ENCODE measurements around the gene MMP12.

DNA sequence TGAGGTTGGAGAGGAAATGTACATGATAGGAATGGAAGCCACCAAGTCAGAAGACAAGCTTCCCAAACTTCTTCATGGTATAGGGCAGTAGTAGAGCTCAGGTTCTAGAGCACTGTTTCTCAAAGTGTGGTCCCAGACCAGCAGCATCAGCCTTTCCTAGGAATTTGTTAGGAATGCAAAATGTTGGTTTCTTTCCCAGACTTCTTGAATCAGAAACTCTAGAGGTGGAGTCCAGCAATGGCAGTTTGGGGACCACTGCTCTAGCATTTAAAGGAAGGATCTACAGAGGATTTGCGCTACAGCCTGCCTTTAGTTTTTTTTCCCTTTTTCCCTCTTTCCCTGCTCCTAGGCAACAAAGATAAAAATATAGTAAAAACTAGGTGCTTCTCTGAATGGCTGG lies 17.0 kb upstream of the MMP12 start:
- no peak for TF ChIP-seq TARDBP (IDR thresholded peaks at IDR 0.05)
- TF ChIP-seq NFRKB (IDR thresholded peaks at IDR 0.05): no peak
- no peak for TF ChIP-seq BHLHE40 (IDR thresholded peaks at IDR 0.05; ENCODE audit: borderline replicate concordance)
- TF ChIP-seq SP1 (IDR thresholded peaks at IDR 0.05): no peak
- no peak for TF ChIP-seq FOXM1 (IDR thresholded peaks at IDR 0.05; ENCODE audit: borderline replicate concordance)
